Neural cell (in vitro differentiated cells): Measurements from ENCODE around the gene BCL2L2. TPM values are rescaled to one million over a fixed set of nuclear protein-coding genes. Genes with fewer than 3 reads are reported as not detected.

ENCODE experiments used
- H2AFZ ChIP-seq: fragments of 200-600, 300-800 bp; sonication (generic), shearing (Covaris generic); 2 replicates; pipeline ENCODE4 v1.6.0; 2014; ENCODE audit warnings: low read depth, mild to moderate bottlenecking, antibody characterized with exemption, low read length, moderate library complexity
- H3F3A ChIP-seq: fragments of 200-600 bp; shearing (Covaris generic); 2 replicates; pipeline ENCODE4 v1.6.1; 2016; ENCODE audit warnings: mild to moderate bottlenecking, moderate library complexity, mixed read lengths, antibody characterized with exemption, low read length; ENCODE audit not compliant: insufficient read depth, poor library complexity, severe bottlenecking
- H3K27ac ChIP-seq: fragments of 200-600, 300-800 bp; sonication (generic), shearing (Covaris generic); 2 replicates; pipeline ENCODE4 v1.5.1; 2014; ENCODE audit warnings: mild to moderate bottlenecking, low read length, moderate library complexity
- H3K27me3 ChIP-seq: fragments of 300-800, 200-600 bp; sonication (generic), shearing (Covaris generic); 2 replicates; pipeline ENCODE4 v1.6.0; 2014; ENCODE audit warnings: mild to moderate bottlenecking, low read depth, low read length, moderate library complexity; ENCODE audit not compliant: insufficient read depth
- H3K36me3 ChIP-seq: fragments of 300-800, 200-600 bp; sonication (generic), shearing (Covaris generic); 2 replicates; pipeline ENCODE4 v1.5.1; 2014; ENCODE audit warnings: mild to moderate bottlenecking, antibody characterized with exemption, low read length, moderate library complexity; ENCODE audit not compliant: insufficient read depth
- H3K4me2 ChIP-seq: fragments of 300-800, 200-600 bp; sonication (generic), shearing (Covaris generic); 2 replicates; pipeline ENCODE4 v1.6.0; 2014; ENCODE audit warnings: mild to moderate bottlenecking, low read length
- H3K4me3 ChIP-seq: fragments of 300-800, 200-600 bp; sonication (generic), shearing (Covaris generic); 2 replicates; pipeline ENCODE4 v1.5.1; 2014; ENCODE audit warnings: mild to moderate bottlenecking, low read length, moderate library complexity
- H3K79me2 ChIP-seq: fragments of 200-600 bp; shearing (Covaris generic); replicated peaks from 2 replicates; pipeline ENCODE4 v1.6.0; 2014; ENCODE audit warnings: mild to moderate bottlenecking, low read length, moderate library complexity; ENCODE audit not compliant: insufficient read depth
- H3K9ac ChIP-seq: fragments of 300-800, 200-600 bp; sonication (generic), shearing (Covaris generic); 2 replicates; pipeline ENCODE4 v1.6.1; 2016; ENCODE audit warnings: mild to moderate bottlenecking, low read length, mixed read lengths
- H3K9me2 ChIP-seq: fragments of 200-600 bp; shearing (Covaris generic); 2 replicates; pipeline ENCODE4 v1.6.1; 2016; ENCODE audit warnings: mild to moderate bottlenecking, low read length, mixed read lengths; ENCODE audit not compliant: insufficient read depth
- H3K9me3 ChIP-seq: fragments of 200-600, 300-800 bp; sonication (generic), shearing (Covaris generic); 2 replicates; pipeline ENCODE4 v1.6.1; 2016; ENCODE audit warnings: mild to moderate bottlenecking, mixed run types, low read length, moderate library complexity, mixed read lengths
- H4K20me1 ChIP-seq: fragments of 200-600 bp; shearing (Covaris generic); 2 replicates; pipeline ENCODE4 v1.6.1; 2016; ENCODE audit warnings: mild to moderate bottlenecking, mixed run types; ENCODE audit not compliant: insufficient read depth
- CTCF ChIP-seq: fragments of 450-650 bp; IDR thresholded peaks from 2 replicates; pipeline ENCODE4 v1.5.1; 2014; ENCODE audit warnings: antibody characterized with exemption, mild to moderate bottlenecking, moderate library complexity; ENCODE audit not compliant: poor library complexity, severe bottlenecking
- EP300 ChIP-seq: fragments of 450-650 bp; conservative IDR thresholded peaks from 2 replicates; pipeline ENCODE4 v1.6.1; 2014; ENCODE audit warnings: antibody characterized with exemption, mild to moderate bottlenecking, moderate library complexity; ENCODE audit not compliant: poor library complexity, severe bottlenecking
- EZH2 ChIP-seq: fragments of 200-600, 300-800 bp; shearing (Covaris generic), sonication (generic); IDR thresholded peaks from 2 replicates; pipeline ENCODE4 v1.6.1; 2014; ENCODE audit warnings: antibody characterized with exemption, low read length, borderline replicate concordance, mild to moderate bottlenecking; ENCODE audit not compliant: insufficient read depth, poor library complexity, severe bottlenecking
- MXI1 ChIP-seq: fragments of 450-650 bp; conservative IDR thresholded peaks from 2 replicates; pipeline ENCODE4 v1.6.1; 2014; ENCODE audit warnings: antibody characterized with exemption, mild to moderate bottlenecking; ENCODE audit not compliant: poor library complexity, severe bottlenecking
- POLR2AphosphoS5 ChIP-seq: IDR thresholded peaks from 2 replicates; pipeline ENCODE4 v1.6.1; 2012
- RAD21 ChIP-seq: fragments of 450-650 bp; conservative IDR thresholded peaks from 2 replicates; pipeline ENCODE4 v1.6.1; 2014; ENCODE audit warnings: antibody characterized with exemption, mild to moderate bottlenecking, moderate library complexity
- REST ChIP-seq: IDR thresholded peaks from 2 replicates; pipeline ENCODE4 v1.6.1; 2012; ENCODE audit warnings: borderline replicate concordance
- SMC3 ChIP-seq: fragments of 450-650 bp; conservative IDR thresholded peaks from 2 replicates; pipeline ENCODE4 v1.6.1; 2014; ENCODE audit warnings: antibody characterized with exemption, mild to moderate bottlenecking, moderate library complexity; ENCODE audit not compliant: poor library complexity
- TAF1 ChIP-seq: IDR thresholded peaks from 2 replicates; pipeline ENCODE4 v1.6.1; 2012; ENCODE audit warnings: low read depth
- polyA plus RNA-seq: library from polyadenylated mRNA; depleted of rRNA; stranded (reverse); fragments of >200 nt; gene quantifications from 2 replicates; pipeline ENCODE4 v1.2.3, GENCODE V29; 2014

BCL2L2 gene
- polyA plus RNA-seq, 1 donor from 2014 or later, result 35.8 TPM

- Histone ChIP-seq H3K4me2 (no peak overlapping the region), H3K79me2 (peaks cover 25% of the 10 kb centered on the region), H3K27me3 (peaks cover 5% of the 10 kb centered on the region), H3K9me2 (no peaks in the 10 kb centered on the region), H3K27ac (no peak overlapping the region), H3K9me3 (no peaks in the 10 kb centered on the region), H3K36me3 (no peaks in the 10 kb centered on the region), H3K4me3 (no peak overlapping the region), H3F3A (no peaks in the 10 kb centered on the region), H4K20me1 (no peaks in the 10 kb centered on the region), H3K9ac (no peak overlapping the region), H2AFZ (no peak overlapping the region)
- TF ChIP-seq TAF1 (no peak), EP300 (no peak), SMC3 (no peak), MXI1 (no peak), RAD21 (no peak), CTCF (no peak), POLR2AphosphoS5 (no peak), REST (no peak), EZH2 (no peak)
Observed at GRCh38 chr14:23360496-23360895, 53.9 kb downstream of the BCL2L2 start.

- Histone ChIP-seq H3K27ac (no peak overlapping the region), H3K4me3 (no peak overlapping the region)
Observed at GRCh38 chr14:23361320-23361719, 54.7 kb downstream of the BCL2L2 start.

More at GRCh38 chr14:23361320-23361719, 54.7 kb downstream of the BCL2L2 start:
- no peaks in the 10 kb centered on the region for H3K9me2 ChIP-seq
- H3K9me3 ChIP-seq, result no peaks in the 10 kb centered on the region
- no peak overlapping the region for H3K4me2 ChIP-seq
- no peak overlapping the region for H2AFZ ChIP-seq
- H3K9ac ChIP-seq, result no peak overlapping the region
- TF ChIP-seq REST (no peak), MXI1 (no peak), SMC3 (no peak), CTCF (no peak), POLR2AphosphoS5 (no peak), TAF1 (no peak), EP300 (no peak), RAD21 (no peak), EZH2 (no peak)
- H3F3A ChIP-seq, result no peaks in the 10 kb centered on the region
- H3K27me3 ChIP-seq, result peaks cover 12% of the 10 kb centered on the region
- H4K20me1 ChIP-seq, result no peaks in the 10 kb centered on the region
- peaks cover 25% of the 10 kb centered on the region for H3K79me2 ChIP-seq
- H3K36me3 ChIP-seq, result no peaks in the 10 kb centered on the region
